GM23248 (cell line): Measurements from ENCODE around the gene TAPBPL. TPM values are rescaled to one million over a fixed set of nuclear protein-coding genes. Genes with fewer than 3 reads are reported as not detected.

ENCODE experiments used
- DNase-seq: peaks from one replicate; pipeline ENCODE4 v3.0.0-alpha.2; 2015
- H2AFZ ChIP-seq: fragments of 200-600 bp; sonication (generic); 2 replicates; pipeline ENCODE4 v1.6.1; 2016; ENCODE audit warnings: antibody characterized with exemption
- H3F3A ChIP-seq: fragments of 200-600 bp; sonication (generic); 2 replicates; pipeline ENCODE4 v1.6.1; 2016; ENCODE audit warnings: mild to moderate bottlenecking, antibody characterized with exemption, mixed run types; ENCODE audit not compliant: insufficient read depth
- H3K27ac ChIP-seq: fragments of 200-600 bp; sonication (generic); 2 replicates; pipeline ENCODE4 v1.5.1; 2016; ENCODE audit warnings: mild to moderate bottlenecking
- H3K27me3 ChIP-seq: fragments of 200-600 bp; sonication (generic); replicated peaks from 2 replicates; pipeline ENCODE4 v1.6.1; 2016; ENCODE audit warnings: mild to moderate bottlenecking; ENCODE audit not compliant: insufficient read depth
- H3K36me3 ChIP-seq: fragments of 200-600 bp; sonication (generic); 2 replicates; pipeline ENCODE4 v1.6.1; 2016; ENCODE audit warnings: low read depth, mild to moderate bottlenecking
- H3K4me1 ChIP-seq: fragments of 200-600 bp; sonication (generic); 2 replicates; pipeline ENCODE4 v1.6.1; 2016; ENCODE audit warnings: mild to moderate bottlenecking; ENCODE audit not compliant: insufficient read depth
- H3K4me2 ChIP-seq: fragments of 200-600 bp; sonication (generic); one replicate; pipeline ENCODE4 v1.6.1; 2016; ENCODE audit warnings: mild to moderate bottlenecking; ENCODE audit not compliant: unreplicated experiment
- H3K4me3 ChIP-seq: fragments of 200-600 bp; sonication (generic); 2 replicates; pipeline ENCODE4 v1.5.1; 2016; ENCODE audit warnings: mild to moderate bottlenecking
- H3K79me2 ChIP-seq: fragments of 200-600 bp; sonication (generic); 2 replicates; pipeline ENCODE4 v1.6.1; 2016; ENCODE audit warnings: mild to moderate bottlenecking; ENCODE audit not compliant: insufficient read depth
- H3K9ac ChIP-seq: fragments of 200-600 bp; sonication (generic); 2 replicates; pipeline ENCODE4 v1.6.1; 2016; ENCODE audit warnings: mild to moderate bottlenecking
- H3K9me2 ChIP-seq: fragments of 200-600 bp; sonication (generic); 2 replicates; pipeline ENCODE4 v1.6.1; 2016; ENCODE audit warnings: mixed run types, mild to moderate bottlenecking, moderate library complexity; ENCODE audit not compliant: insufficient read depth
- H3K9me3 ChIP-seq: fragments of 200-600 bp; sonication (generic); one replicate; pipeline ENCODE4 v1.6.1; 2017; ENCODE audit warnings: low read depth
- H4K20me1 ChIP-seq: fragments of 200-600 bp; sonication (generic); 2 replicates; pipeline ENCODE4 v1.6.0; 2016; ENCODE audit not compliant: insufficient read depth
- EZH2 ChIP-seq: fragments of 200-600 bp; sonication (generic); IDR thresholded peaks from 2 replicates; pipeline ENCODE4 v1.6.1; 2018; ENCODE audit warnings: antibody characterized with exemption, mild to moderate bottlenecking; ENCODE audit not compliant: insufficient read depth, poor library complexity, severe bottlenecking
- EZH2phosphoT487 ChIP-seq: fragments of 200-600 bp; sonication (generic); IDR thresholded peaks from 2 replicates; pipeline ENCODE4 v1.6.1; 2018; ENCODE audit warnings: antibody characterized with exemption, moderate library complexity, mild to moderate bottlenecking, low read depth; ENCODE audit not compliant: insufficient read depth
- WGBS, 2 experiments: methylation state at CpG; one replicate each; pipeline ENCODE4 v1.1.6; 2015 to 2017; ENCODE audit warnings: low lambda C conversion rate in 2 of 2, low coverage in 1 of 2; ENCODE audit errors: missing lambda C conversion rate in 2 of 2; 5-methylcytosine and 5-hydroxymethylcytosine counted together
- in situ Hi-C: fragments of 300-500 bp; cut with MboI; formaldehyde crosslinking; loops from 2 replicates; pipeline ENCODE4 v1.15.0; 2020
- polyA plus RNA-seq: library from polyadenylated mRNA; unstranded; fragments of >200 nt; fragmentation: Nextera tagmentation; extraction: Ambion mirVana; gene quantifications from 2 replicates; pipeline ENCODE4 v1.2.1, GENCODE V29; 2016
- total RNA-seq: library from RNA; depleted of rRNA; stranded (reverse); fragments of >200 nt; shearing (Covaris generic); gene quantifications from 2 replicates; pipeline ENCODE4 v1.2.3, GENCODE V29; 2014

Gene TAPBPL
- total and polyA plus RNA-seq, 2 experiments from 2014 or later, result 7.8 to 9.2 TPM

DNA sequence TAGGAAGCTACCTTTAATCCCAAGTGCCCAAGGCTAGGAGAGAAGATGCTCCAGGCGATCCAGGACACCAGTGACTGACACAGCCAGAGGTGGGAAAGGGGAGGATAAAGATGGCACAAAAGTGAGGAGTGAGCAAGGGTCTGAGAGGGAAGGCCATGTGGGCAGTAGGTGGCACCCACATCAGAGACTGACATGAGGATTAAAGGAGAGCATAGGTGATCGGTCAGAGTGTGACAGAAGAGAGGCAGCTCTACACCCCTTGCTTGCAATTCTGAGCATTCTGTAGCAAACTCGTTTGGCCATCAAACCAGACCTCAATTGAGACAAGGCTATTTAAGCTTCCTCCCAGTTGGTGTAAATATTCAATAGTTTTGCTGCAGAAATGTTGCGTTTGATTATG, 7.8 kb upstream of the TAPBPL start:
- no peak overlapping the region for H2AFZ ChIP-seq
- H3K4me3 ChIP-seq, result no peak overlapping the region
- no peaks in the 10 kb centered on the region for H3K4me1 ChIP-seq
- peaks cover 3% of the 10 kb centered on the region; the same call in 1 of the 2 replicates for H3K36me3 ChIP-seq
- H4K20me1 ChIP-seq, result no peaks in the 10 kb centered on the region
- in situ Hi-C loops, result no loop called here
- no peaks in the 10 kb centered on the region for H3K79me2 ChIP-seq
- no peak overlapping the region for H3K9ac ChIP-seq
- H3K9me3 ChIP-seq, result no peaks in the 10 kb centered on the region
- WGBS, 2 experiments, result 63 to 72% methylated on average over 4 of the region's 4 CpGs
- no peaks in the 10 kb centered on the region for H3K27me3 ChIP-seq
- no peaks in the 10 kb centered on the region for H3K9me2 ChIP-seq
- DNase-seq, result no peak
- no peaks in the 10 kb centered on the region for H3F3A ChIP-seq
- no peak overlapping the region for H3K27ac ChIP-seq
- H3K4me2 ChIP-seq, result no peak overlapping the region
- TF ChIP-seq EZH2phosphoT487 (no peak), EZH2 (no peak)

DNA sequence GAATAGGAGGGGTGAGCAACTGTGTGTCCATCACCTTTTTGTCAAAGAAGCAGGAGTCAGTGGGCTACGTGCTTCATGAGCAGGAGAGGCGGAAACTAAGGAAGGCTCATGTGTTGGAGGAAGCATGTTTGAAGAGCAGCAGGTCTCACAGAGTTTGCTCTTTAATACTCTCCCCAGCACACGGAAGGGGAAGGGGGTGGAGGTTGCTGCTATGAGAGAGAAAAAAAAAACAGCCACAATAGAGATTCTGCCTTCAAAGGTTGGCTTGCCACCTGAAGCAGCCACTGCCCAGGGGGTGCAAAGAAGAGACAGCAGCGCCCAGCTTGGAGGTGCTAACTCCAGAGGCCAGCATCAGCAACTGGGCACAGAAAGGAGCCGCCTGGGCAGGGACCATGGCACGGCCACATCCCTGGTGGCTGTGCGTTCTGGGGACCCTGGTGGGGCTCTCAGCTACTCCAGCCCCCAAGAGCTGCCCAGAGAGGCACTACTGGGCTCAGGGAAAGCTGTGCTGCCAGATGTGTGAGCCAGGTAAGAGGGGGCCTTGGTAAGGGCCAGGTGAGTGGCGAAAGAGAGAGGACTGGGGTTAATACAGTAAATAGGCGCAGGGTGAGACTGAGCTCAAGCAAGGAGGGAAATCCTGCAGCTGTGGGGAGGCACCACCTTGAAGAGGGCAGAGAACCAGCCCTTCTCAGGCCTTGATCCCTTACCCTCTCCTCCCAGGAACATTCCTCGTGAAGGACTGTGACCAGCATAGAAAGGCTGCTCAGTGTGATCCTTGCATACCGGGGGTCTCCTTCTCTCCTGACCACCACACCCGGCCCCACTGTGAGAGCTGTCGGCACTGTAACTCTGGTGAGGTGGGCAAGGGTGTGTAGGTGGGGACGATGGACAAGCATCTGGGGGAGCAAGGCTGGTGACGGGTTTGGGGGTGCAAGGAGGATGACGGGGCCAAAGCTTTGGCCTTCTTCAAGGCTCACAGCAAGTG, 6.8 kb upstream of the TAPBPL start, which contains the start of gene CD27:
Gene CD27, plus strand, starts transcription at position 252 of the 985 bp plus-strand sequence. Its CDS starts 141 bp downstream, at position 393.
- Histone ChIP-seq H3K9me2 (no peaks in the 10 kb centered on the region), H3K79me2 (peaks cover 4% of the 10 kb centered on the region; the same call in 1 of the 2 replicates), H3F3A (no peaks in the 10 kb centered on the region), H3K4me1 (peaks cover 3% of the 10 kb centered on the region; the same call in 1 of the 2 replicates), H3K27me3 (no peaks in the 10 kb centered on the region), H3K9ac (no peak within 1 kb of the TSS), H4K20me1 (no peaks in the 10 kb centered on the region), H2AFZ (no peak within 1 kb of the TSS), H3K9me3 (no peaks in the 10 kb centered on the region), H3K36me3 (peaks cover 3% of the 10 kb centered on the region; the same call in 1 of the 2 replicates), H3K4me3 (no peak within 1 kb of the TSS), H3K4me2 (no peak within 1 kb of the TSS), H3K27ac (no peak within 1 kb of the TSS)
- WGBS, 2 experiments, result 85 to 89% methylated on average over 16 of the region's 16 CpGs
- no peak for TF ChIP-seq EZH2phosphoT487
- no peak for TF ChIP-seq EZH2
- no peak for DNase-seq
- in situ Hi-C loops, result no loop called here

DNA sequence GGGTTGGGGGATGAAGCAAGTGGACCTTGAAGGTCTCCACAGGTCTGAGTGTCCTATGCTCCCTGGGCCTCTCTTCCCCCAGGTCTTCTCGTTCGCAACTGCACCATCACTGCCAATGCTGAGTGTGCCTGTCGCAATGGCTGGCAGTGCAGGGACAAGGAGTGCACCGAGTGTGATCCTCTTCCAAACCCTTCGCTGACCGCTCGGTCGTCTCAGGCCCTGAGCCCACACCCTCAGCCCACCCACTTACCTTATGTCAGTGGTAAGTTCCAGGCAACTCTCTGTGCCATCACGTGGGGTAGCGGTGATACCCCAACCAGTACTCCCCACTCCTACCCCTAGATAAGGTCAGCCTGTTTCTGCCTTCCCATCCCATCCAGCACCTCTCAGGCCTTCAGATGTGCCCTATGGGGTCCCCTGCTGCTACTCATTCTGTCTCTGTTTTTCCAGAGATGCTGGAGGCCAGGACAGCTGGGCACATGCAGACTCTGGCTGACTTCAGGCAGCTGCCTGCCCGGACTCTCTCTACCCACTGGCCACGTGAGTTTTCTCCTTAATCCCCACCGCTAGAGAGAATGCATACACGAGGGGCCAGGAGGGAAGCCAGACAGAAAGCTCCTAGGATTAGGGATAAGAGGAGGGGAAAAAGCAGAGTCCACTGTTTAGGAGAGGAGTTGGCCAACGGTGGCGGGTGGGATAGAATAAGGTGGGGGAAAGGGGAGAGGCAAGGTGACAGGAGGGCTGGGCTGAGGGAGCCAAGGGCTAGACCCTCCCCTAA, 1.6 kb upstream of the TAPBPL start:
- Histone ChIP-seq H3K4me2 (peak overlapping the region; percentile 96), H3K9me3 (no peaks in the 10 kb centered on the region), H4K20me1 (no peaks in the 10 kb centered on the region), H3F3A (0 out of 2 replicates have a peak, but pooled peaks cover 5% of the 10 kb centered on the region), H3K79me2 (peaks cover 17% of the 10 kb centered on the region), H3K27me3 (no peaks in the 10 kb centered on the region), H2AFZ (peak overlapping the region; percentile 81), H3K27ac (no peak overlapping the region), H3K9me2 (no peaks in the 10 kb centered on the region), H3K36me3 (peaks cover 3% of the 10 kb centered on the region; the same call in 1 of the 2 replicates), H3K4me1 (peaks cover 13% of the 10 kb centered on the region), H3K9ac (peak overlapping the region; percentile 93), H3K4me3 (peak overlapping the region; percentile 89)
- in situ Hi-C loops, result no loop called here
- DNase-seq, result peak; percentile 34
- TF ChIP-seq EZH2phosphoT487 (no peak), EZH2 (no peak)
- WGBS, 2 experiments, result 51 to 54% methylated on average over 15 to 16 of the region's 16 CpGs

DNA sequence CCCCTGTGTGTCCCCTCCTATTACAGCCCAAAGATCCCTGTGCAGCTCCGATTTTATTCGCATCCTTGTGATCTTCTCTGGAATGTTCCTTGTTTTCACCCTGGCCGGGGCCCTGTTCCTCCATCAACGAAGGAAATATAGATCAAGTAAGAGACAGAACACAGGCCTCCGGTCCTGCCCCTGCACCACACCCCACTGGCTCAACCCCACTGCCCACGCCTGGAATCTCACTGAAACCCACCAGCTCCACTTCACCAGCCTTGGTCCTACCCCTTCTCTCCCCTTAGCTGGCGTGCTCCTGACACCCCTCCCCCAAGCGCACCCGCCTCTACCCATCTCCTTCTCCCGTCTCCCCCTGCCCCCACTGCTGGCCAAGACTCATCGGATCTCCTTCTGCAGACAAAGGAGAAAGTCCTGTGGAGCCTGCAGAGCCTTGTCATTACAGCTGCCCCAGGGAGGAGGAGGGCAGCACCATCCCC, 934 bp upstream of the TAPBPL start:
- no peak for DNase-seq
- Histone ChIP-seq H3K36me3 (peaks cover under 1% of the 10 kb centered on the region; the same call in 1 of the 2 replicates), H3K79me2 (peaks cover 17% of the 10 kb centered on the region), H3K9ac (peak overlapping the region; percentile 93), H3K4me1 (peaks cover 13% of the 10 kb centered on the region), H3F3A (0 out of 2 replicates have a peak, but pooled peaks cover 5% of the 10 kb centered on the region), H3K9me3 (no peaks in the 10 kb centered on the region), H3K27me3 (no peaks in the 10 kb centered on the region), H3K27ac (peak overlapping the region; percentile 79), H3K9me2 (no peaks in the 10 kb centered on the region), H3K4me3 (peak overlapping the region; percentile 89), H3K4me2 (peak overlapping the region; percentile 96), H2AFZ (peak overlapping the region; percentile 81), H4K20me1 (no peaks in the 10 kb centered on the region)
- in situ Hi-C loops, result no loop called here
- no peak for TF ChIP-seq EZH2phosphoT487
- 2 to 4% methylated on average over 6 to 11 of the region's 11 CpGs for WGBS, 2 experiments
